GM23338 (cell line): ENCODE measurements around the gene ZNF808. TPM values are rescaled to one million over a fixed set of nuclear protein-coding genes. Genes with fewer than 3 reads are reported as not detected.
A peak's percentile ranks its signal among the peaks of the same experiment; 100 is the strongest.
"Not testable (repeated sequence)": the region's sequence is repeated elsewhere in the genome, so short reads cannot be mapped to it uniquely, and the experiment has no call there.

Experiments
- ATAC-seq: fragments of 200-7000 bp; cut with Tn5 transposase; 3 replicates; pipeline ENCODE4 v1.9.1; 2020
- DNase-seq: peaks from one replicate; pipeline ENCODE4 v3.0.0-alpha.2; 2015; ENCODE audit warnings: low spot score
- H2AFZ ChIP-seq: fragments of 200-600 bp; sonication (generic); 2 replicates; pipeline ENCODE4 v1.8.0; 2016; ENCODE audit warnings: antibody characterized with exemption, mild to moderate bottlenecking, moderate library complexity
- H3F3A ChIP-seq: fragments of 200-600 bp; sonication (generic); replicated peaks from 2 replicates; pipeline ENCODE4 v1.8.0; 2017; ENCODE audit warnings: antibody characterized with exemption, mixed run types, low read depth
- H3K27ac ChIP-seq: fragments of 200-600 bp; sonication (generic); 2 replicates; pipeline ENCODE4 v1.6.1; 2016; ENCODE audit warnings: low read depth
- H3K27me3 ChIP-seq: fragments of 200-600 bp; sonication (generic); 2 replicates; pipeline ENCODE4 v1.8.0; 2016; ENCODE audit warnings: mild to moderate bottlenecking, mixed run types, moderate library complexity; ENCODE audit not compliant: insufficient read depth
- H3K36me3 ChIP-seq: fragments of 200-600 bp; sonication (generic); 2 replicates; pipeline ENCODE4 v1.8.0; 2016; ENCODE audit warnings: mild to moderate bottlenecking; ENCODE audit not compliant: insufficient read depth
- H3K4me1 ChIP-seq: fragments of 200-600 bp; sonication (generic); 2 replicates; pipeline ENCODE4 v1.8.0; 2016; ENCODE audit warnings: mild to moderate bottlenecking, moderate library complexity; ENCODE audit not compliant: insufficient read depth
- H3K4me2 ChIP-seq: fragments of 200-600 bp; sonication (generic); 2 replicates; pipeline ENCODE4 v1.7.1; 2017; ENCODE audit warnings: mixed run types
- H3K4me3 ChIP-seq: fragments of 200-600 bp; sonication (generic); 2 replicates; pipeline ENCODE4 v1.6.1; 2016; ENCODE audit warnings: mixed run types
- H3K79me2 ChIP-seq: fragments of 200-600 bp; sonication (generic); replicated peaks from 2 replicates; pipeline ENCODE4 v1.8.0; 2017; ENCODE audit warnings: mild to moderate bottlenecking; ENCODE audit not compliant: insufficient read depth
- H3K9me2 ChIP-seq: fragments of 200-600 bp; sonication (generic); 2 replicates; pipeline ENCODE4 v1.8.0; 2017; ENCODE audit not compliant: insufficient read depth
- H4K20me1 ChIP-seq: fragments of 200-600 bp; sonication (generic); replicated peaks from 2 replicates; pipeline ENCODE4 v1.8.0; 2017; ENCODE audit warnings: mild to moderate bottlenecking; ENCODE audit not compliant: insufficient read depth
- H3K27ac Mint-ChIP-seq: 2 replicates; pipeline ENCODE4 v1.8.0; 2020; ENCODE audit warnings: inconsistent platforms, mild to moderate bottlenecking, moderate library complexity, mixed read lengths
- H3K27me3 Mint-ChIP-seq: 3 replicates; pipeline ENCODE4 v1.8.0; 2022; ENCODE audit warnings: low read depth, mild to moderate bottlenecking, moderate library complexity, mixed read lengths, inconsistent platforms; ENCODE audit not compliant: insufficient read depth, poor library complexity
- H3K36me3 Mint-ChIP-seq: 3 replicates; pipeline ENCODE4 v1.8.0; 2021; ENCODE audit warnings: low read depth, mild to moderate bottlenecking, inconsistent platforms, moderate library complexity, mixed read lengths
- H3K4me1 Mint-ChIP-seq: 3 replicates; pipeline ENCODE4 v1.8.0; 2020; ENCODE audit warnings: mild to moderate bottlenecking, inconsistent platforms, mixed read lengths
- H3K4me3 Mint-ChIP-seq: 3 replicates; pipeline ENCODE4 v1.8.0; 2021; ENCODE audit warnings: moderate library complexity, mild to moderate bottlenecking, inconsistent platforms, mixed read lengths
- H3K9me3 Mint-ChIP-seq: 3 replicates; pipeline ENCODE4 v1.8.0; 2020; ENCODE audit warnings: moderate library complexity, mild to moderate bottlenecking, inconsistent platforms, mixed read lengths
- EZH2phosphoT487 ChIP-seq: fragments of 200-600 bp; sonication (generic); IDR thresholded peaks from one replicate; pipeline ENCODE4 v1.8.1; 2018; ENCODE audit warnings: antibody characterized with exemption; ENCODE audit not compliant: unreplicated experiment
- NANOG ChIP-seq: IDR thresholded peaks from 2 replicates; pipeline ENCODE4 v1.6.1; 2016; ENCODE audit warnings: antibody characterized with exemption, borderline replicate concordance
- polyA plus RNA-seq: library from polyadenylated mRNA; unstranded; fragments of >200 nt; fragmentation: Nextera tagmentation; extraction: Ambion mirVana; gene quantifications from 2 replicates; pipeline ENCODE4 v1.2.1, GENCODE V29; 2016
- total RNA-seq: library from RNA; depleted of rRNA; stranded (reverse); fragments of >200 nt; shearing (Covaris generic); gene quantifications from 2 replicates; pipeline ENCODE4 v1.2.3, GENCODE V29; 2014
- TF ChIP-seq, protein P1 (sequence below): fragments of 250-450 bp; sonication (Bioruptor Pico); IDR thresholded peaks from 2 replicates; pipeline ENCODE4 v1.5.0; 2020; ENCODE audit warnings: mild to moderate bottlenecking, moderate library complexity
- TF ChIP-seq, protein P2 (sequence below): IDR thresholded peaks from 2 replicates; pipeline ENCODE4 v1.6.1; 2016; ENCODE audit warnings: antibody characterized with exemption
- TF ChIP-seq, protein P3 (sequence below), 2 experiments: fragments of 200-600 bp in 1 of 2; sonication (generic) in 1 of 2; conservative IDR thresholded peaks; 2 replicates each; pipeline versions ENCODE4 v1.5.1 to v1.6.1; 2016 to 2017; ENCODE audit warnings: antibody characterized with exemption in 2 of 2, low read depth in 2 of 2, mild to moderate bottlenecking in 2 of 2, moderate library complexity in 1 of 2

The ZNF808 gene
- total and polyA plus RNA-seq, 2 experiments from 2014 or later, result 10.5 to 32.1 TPM

DNA sequence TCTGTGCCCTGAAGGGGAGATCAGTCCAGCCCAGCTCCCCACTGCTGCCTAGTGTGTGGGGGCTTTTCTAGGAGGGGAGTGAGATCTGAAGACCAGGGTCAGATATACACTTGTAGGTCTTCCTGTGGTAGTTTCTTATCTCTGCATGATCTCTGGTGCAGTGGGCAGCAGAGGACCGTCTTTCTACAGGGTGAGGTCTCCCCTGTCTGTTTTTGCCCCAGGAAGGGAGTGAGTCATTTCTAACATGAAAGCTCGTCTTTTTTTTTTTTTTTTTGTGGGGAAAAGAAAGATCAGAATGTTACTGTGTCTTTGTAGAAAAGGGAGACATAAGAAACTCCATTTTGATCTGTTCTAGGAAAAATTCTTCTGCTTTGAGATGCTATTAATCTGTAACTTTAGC lies 8.8 kb upstream of the ZNF808 start (continued):
- TF ChIP-seq, protein P1, sequence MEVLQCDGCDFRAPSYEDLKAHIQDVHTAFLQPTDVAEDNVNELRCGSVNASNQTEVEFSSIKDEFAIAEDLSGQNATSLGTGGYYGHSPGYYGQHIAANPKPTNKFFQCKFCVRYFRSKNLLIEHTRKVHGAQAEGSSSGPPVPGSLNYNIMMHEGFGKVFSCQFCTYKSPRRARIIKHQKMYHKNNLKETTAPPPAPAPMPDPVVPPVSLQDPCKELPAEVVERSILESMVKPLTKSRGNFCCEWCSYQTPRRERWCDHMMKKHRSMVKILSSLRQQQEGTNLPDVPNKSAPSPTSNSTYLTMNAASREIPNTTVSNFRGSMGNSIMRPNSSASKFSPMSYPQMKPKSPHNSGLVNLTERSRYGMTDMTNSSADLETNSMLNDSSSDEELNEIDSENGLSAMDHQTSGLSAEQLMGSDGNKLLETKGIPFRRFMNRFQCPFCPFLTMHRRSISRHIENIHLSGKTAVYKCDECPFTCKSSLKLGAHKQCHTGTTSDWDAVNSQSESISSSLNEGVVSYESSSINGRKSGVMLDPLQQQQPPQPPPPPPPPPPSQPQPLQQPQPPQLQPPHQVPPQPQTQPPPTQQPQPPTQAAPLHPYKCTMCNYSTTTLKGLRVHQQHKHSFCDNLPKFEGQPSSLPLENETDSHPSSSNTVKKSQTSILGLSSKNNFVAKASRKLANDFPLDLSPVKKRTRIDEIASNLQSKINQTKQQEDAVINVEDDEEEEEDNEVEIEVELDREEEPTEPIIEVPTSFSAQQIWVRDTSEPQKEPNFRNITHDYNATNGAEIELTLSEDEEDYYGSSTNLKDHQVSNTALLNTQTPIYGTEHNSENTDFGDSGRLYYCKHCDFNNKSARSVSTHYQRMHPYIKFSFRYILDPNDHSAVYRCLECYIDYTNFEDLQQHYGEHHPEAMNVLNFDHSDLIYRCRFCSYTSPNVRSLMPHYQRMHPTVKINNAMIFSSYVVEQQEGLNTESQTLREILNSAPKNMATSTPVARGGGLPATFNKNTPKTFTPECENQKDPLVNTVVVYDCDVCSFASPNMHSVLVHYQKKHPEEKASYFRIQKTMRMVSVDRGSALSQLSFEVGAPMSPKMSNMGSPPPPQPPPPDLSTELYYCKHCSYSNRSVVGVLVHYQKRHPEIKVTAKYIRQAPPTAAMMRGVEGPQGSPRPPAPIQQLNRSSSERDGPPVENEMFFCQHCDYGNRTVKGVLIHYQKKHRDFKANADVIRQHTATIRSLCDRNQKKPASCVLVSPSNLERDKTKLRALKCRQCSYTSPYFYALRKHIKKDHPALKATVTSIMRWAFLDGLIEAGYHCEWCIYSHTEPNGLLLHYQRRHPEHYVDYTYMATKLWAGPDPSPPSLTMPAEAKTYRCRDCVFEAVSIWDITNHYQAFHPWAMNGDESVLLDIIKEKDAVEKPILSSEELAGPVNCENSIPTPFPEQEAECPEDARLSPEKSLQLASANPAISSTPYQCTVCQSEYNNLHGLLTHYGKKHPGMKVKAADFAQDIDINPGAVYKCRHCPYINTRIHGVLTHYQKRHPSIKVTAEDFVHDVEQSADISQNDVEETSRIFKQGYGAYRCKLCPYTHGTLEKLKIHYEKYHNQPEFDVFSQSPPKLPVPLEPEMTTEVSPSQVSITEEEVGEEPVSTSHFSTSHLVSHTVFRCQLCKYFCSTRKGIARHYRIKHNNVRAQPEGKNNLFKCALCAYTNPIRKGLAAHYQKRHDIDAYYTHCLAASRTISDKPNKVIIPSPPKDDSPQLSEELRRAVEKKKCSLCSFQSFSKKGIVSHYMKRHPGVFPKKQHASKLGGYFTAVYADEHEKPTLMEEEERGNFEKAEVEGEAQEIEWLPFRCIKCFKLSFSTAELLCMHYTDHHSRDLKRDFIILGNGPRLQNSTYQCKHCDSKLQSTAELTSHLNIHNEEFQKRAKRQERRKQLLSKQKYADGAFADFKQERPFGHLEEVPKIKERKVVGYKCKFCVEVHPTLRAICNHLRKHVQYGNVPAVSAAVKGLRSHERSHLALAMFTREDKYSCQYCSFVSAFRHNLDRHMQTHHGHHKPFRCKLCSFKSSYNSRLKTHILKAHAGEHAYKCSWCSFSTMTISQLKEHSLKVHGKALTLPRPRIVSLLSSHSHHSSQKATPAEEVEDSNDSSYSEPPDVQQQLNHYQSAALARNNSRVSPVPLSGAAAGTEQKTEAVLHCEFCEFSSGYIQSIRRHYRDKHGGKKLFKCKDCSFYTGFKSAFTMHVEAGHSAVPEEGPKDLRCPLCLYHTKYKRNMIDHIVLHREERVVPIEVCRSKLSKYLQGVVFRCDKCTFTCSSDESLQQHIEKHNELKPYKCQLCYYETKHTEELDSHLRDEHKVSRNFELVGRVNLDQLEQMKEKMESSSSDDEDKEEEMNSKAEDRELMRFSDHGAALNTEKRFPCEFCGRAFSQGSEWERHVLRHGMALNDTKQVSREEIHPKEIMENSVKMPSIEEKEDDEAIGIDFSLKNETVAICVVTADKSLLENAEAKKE, result no peak
- TF ChIP-seq, protein P2, sequence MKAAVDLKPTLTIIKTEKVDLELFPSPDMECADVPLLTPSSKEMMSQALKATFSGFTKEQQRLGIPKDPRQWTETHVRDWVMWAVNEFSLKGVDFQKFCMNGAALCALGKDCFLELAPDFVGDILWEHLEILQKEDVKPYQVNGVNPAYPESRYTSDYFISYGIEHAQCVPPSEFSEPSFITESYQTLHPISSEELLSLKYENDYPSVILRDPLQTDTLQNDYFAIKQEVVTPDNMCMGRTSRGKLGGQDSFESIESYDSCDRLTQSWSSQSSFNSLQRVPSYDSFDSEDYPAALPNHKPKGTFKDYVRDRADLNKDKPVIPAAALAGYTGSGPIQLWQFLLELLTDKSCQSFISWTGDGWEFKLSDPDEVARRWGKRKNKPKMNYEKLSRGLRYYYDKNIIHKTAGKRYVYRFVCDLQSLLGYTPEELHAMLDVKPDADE, result no peak
- TF ChIP-seq NANOG, result no peak
- no peak for TF ChIP-seq EZH2phosphoT487
- TF ChIP-seq, protein P3, sequence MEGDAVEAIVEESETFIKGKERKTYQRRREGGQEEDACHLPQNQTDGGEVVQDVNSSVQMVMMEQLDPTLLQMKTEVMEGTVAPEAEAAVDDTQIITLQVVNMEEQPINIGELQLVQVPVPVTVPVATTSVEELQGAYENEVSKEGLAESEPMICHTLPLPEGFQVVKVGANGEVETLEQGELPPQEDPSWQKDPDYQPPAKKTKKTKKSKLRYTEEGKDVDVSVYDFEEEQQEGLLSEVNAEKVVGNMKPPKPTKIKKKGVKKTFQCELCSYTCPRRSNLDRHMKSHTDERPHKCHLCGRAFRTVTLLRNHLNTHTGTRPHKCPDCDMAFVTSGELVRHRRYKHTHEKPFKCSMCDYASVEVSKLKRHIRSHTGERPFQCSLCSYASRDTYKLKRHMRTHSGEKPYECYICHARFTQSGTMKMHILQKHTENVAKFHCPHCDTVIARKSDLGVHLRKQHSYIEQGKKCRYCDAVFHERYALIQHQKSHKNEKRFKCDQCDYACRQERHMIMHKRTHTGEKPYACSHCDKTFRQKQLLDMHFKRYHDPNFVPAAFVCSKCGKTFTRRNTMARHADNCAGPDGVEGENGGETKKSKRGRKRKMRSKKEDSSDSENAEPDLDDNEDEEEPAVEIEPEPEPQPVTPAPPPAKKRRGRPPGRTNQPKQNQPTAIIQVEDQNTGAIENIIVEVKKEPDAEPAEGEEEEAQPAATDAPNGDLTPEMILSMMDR (conservative IDR thresholded peaks at IDR 0.05; ENCODE audit: low read depth in 2 of 2), result no peak

DNA sequence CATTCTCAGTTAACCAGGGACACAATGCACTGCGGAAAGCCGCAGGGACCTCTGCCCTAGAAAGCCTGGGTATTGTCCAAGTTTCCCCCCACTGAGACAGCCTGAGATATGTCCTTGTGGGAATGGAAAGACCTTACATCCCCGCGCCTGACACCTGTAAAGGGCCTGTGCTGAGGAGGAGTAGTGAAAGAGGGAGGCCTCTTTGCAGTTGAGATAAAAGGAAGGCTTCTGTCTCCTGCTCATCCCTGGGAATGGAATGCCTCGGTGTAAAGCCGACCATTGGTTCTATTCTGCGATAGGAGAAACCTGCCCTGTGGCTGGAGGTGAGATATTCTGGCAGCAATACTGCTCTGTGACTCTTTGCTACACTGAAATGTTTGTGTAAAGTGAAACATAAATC lies 8.3 kb upstream of the ZNF808 start:
- not testable (repeated sequence) for H3K9me2 ChIP-seq, H3F3A ChIP-seq, H3K4me3 Mint-ChIP-seq, ATAC-seq, H2AFZ ChIP-seq, H3K27ac Mint-ChIP-seq, H3K36me3 Mint-ChIP-seq, H3K36me3 ChIP-seq, DNase-seq, H3K27me3 ChIP-seq, H4K20me1 ChIP-seq, H3K4me3 ChIP-seq, H3K27me3 Mint-ChIP-seq, H3K9me3 Mint-ChIP-seq, H3K27ac ChIP-seq, H3K79me2 ChIP-seq
- peaks cover 48% of the 10 kb centered on the region for H3K4me1 ChIP-seq
- H3K4me2 ChIP-seq, result 0 out of 2 replicates have a peak overlapping the region, but pooled peaks have one; percentile 62
- peaks cover 44% of the 10 kb centered on the region for H3K4me1 Mint-ChIP-seq
